ENCODE results near the gene NPS. TPM values are rescaled to one million over a fixed set of nuclear protein-coding genes. Genes with fewer than 3 reads are reported as not detected.
A peak's percentile ranks its signal among the peaks of the same experiment; 100 is the strongest.

The NPS gene
- total RNA-seq, 1 experiment from 2014 or later: not detected

- Histone ChIP-seq H3K36me3 (ENCODE audit: control insufficient read depth, insufficient read depth, low read length) (no peaks in the 10 kb centered on the region), H3K27me3 (replicated peaks; ENCODE audit: control insufficient read depth, insufficient read depth, low read length) (no peaks in the 10 kb centered on the region; the same call in 1 of the 2 replicates), H3K4me1 (no peaks in the 10 kb centered on the region), H3K9me3 (no peaks in the 10 kb centered on the region; the same call in 1 of the 2 replicates), H3K4me3 (ENCODE audit: low read depth, low read length) (no peak overlapping the region)
- intact Hi-C loops (cut with micrococcal nuclease; ENCODE audit: unreplicated experiment): no loop called here
- Mint-ChIP-seq H3K27ac (ENCODE audit: unreplicated experiment) (no peak overlapping the region), H3K27me3 (ENCODE audit: insufficient read depth, unreplicated experiment) (peaks cover 13% of the 10 kb centered on the region), H3K4me3 (ENCODE audit: unreplicated experiment) (no peak overlapping the region), H3K36me3 (ENCODE audit: insufficient read depth, unreplicated experiment) (no peaks in the 10 kb centered on the region), H3K9me3 (ENCODE audit: unreplicated experiment) (no peaks in the 10 kb centered on the region), H3K4me1 (ENCODE audit: low read depth, unreplicated experiment) (no peaks in the 10 kb centered on the region)
- peak; percentile 49 to 58 for TF ChIP-seq CTCF (IDR thresholded peaks at IDR 0.05; ENCODE audit: insufficient read depth in 1 of 2, low read depth in 1 of 2, low read length in 1 of 2, severe bottlenecking in 1 of 2, unreplicated experiment in 1 of 2)
- BruUV-seq (replicated peaks): no TSS peak
- POLR2A ChIA-PET: no interaction called here
- CTCF ChIA-PET: no interaction called here
- DNase-seq: peak in 1 of 2 experiments; percentile 38
Measured at GRCh38 chr10:127563718-127564553, 14.8 kb downstream of the NPS start.

GRCh38 chr10:127564644-127565043, 15.5 kb downstream of the NPS start:
- H3K36me3 ChIP-seq (ENCODE audit: control insufficient read depth, insufficient read depth, low read length): no peaks in the 10 kb centered on the region
- POLR2A ChIA-PET: no interaction called here
- TF ChIP-seq CTCF (IDR thresholded peaks at IDR 0.05; ENCODE audit: insufficient read depth in 1 of 2, low read depth in 1 of 2, low read length in 1 of 2, severe bottlenecking in 1 of 2, unreplicated experiment in 1 of 2): no peak
- no peaks in the 10 kb centered on the region for H3K9me3 Mint-ChIP-seq (ENCODE audit: unreplicated experiment)
- BruUV-seq (replicated peaks): no TSS peak
- no peak overlapping the region for H3K4me3 Mint-ChIP-seq (ENCODE audit: unreplicated experiment)
- no peak overlapping the region for H3K27ac Mint-ChIP-seq (ENCODE audit: unreplicated experiment)
- H3K36me3 Mint-ChIP-seq (ENCODE audit: insufficient read depth, unreplicated experiment): no peaks in the 10 kb centered on the region
- H3K4me1 ChIP-seq: no peaks in the 10 kb centered on the region
- no peak for DNase-seq
- H3K27me3 ChIP-seq (replicated peaks; ENCODE audit: control insufficient read depth, insufficient read depth, low read length): peaks cover under 1% of the 10 kb centered on the region
- peaks cover 13% of the 10 kb centered on the region for H3K27me3 Mint-ChIP-seq (ENCODE audit: insufficient read depth, unreplicated experiment)
- intact Hi-C loops (cut with micrococcal nuclease; ENCODE audit: unreplicated experiment): no loop called here
- no peak overlapping the region for H3K4me3 ChIP-seq (ENCODE audit: low read depth, low read length)
- H3K4me1 Mint-ChIP-seq (ENCODE audit: low read depth, unreplicated experiment): no peaks in the 10 kb centered on the region
- no peaks in the 10 kb centered on the region; the same call in 1 of the 2 replicates for H3K9me3 ChIP-seq
- CTCF ChIA-PET: no interaction called here

- Mint-ChIP-seq H3K27ac (ENCODE audit: unreplicated experiment) (no peak overlapping the region), H3K9me3 (ENCODE audit: unreplicated experiment) (no peaks in the 10 kb centered on the region), H3K4me1 (ENCODE audit: low read depth, unreplicated experiment) (no peaks in the 10 kb centered on the region), H3K27me3 (ENCODE audit: insufficient read depth, unreplicated experiment) (peaks cover 18% of the 10 kb centered on the region), H3K36me3 (ENCODE audit: insufficient read depth, unreplicated experiment) (no peaks in the 10 kb centered on the region), H3K4me3 (ENCODE audit: unreplicated experiment) (no peak overlapping the region)
- no peaks in the 10 kb centered on the region for H3K36me3 ChIP-seq (ENCODE audit: control insufficient read depth, insufficient read depth, low read length)
- ChIA-PET CTCF (no interaction called here), POLR2A (no interaction called here)
- peaks cover 2% of the 10 kb centered on the region for H3K27me3 ChIP-seq (replicated peaks; ENCODE audit: control insufficient read depth, insufficient read depth, low read length)
- H3K9me3 ChIP-seq: no peaks in the 10 kb centered on the region
- no peak for DNase-seq
- H3K4me3 ChIP-seq (ENCODE audit: low read depth, low read length): no peak overlapping the region
- no peak for TF ChIP-seq CTCF (IDR thresholded peaks at IDR 0.05; ENCODE audit: insufficient read depth in 1 of 2, low read depth in 1 of 2, low read length in 1 of 2, severe bottlenecking in 1 of 2, unreplicated experiment in 1 of 2)
- no TSS peak for BruUV-seq (replicated peaks)
- H3K4me1 ChIP-seq: no peaks in the 10 kb centered on the region
- intact Hi-C loops (cut with micrococcal nuclease; ENCODE audit: unreplicated experiment): no loop called here
Measured at GRCh38 chr10:127565583-127565982, 16.5 kb downstream of the NPS start.

Data from Caco-2 (cell line).